ENCODE results near the gene GCNT4. TPM values are rescaled to one million over a fixed set of nuclear protein-coding genes. Genes with fewer than 3 reads are reported as not detected.

The GCNT4 gene
- total and polyA plus RNA-seq, 2 experiments from 2014 or later, result 2.5 to 5.4 TPM

GRCh38 chr5:75021219-75021618 is 31.1 kb downstream of the GCNT4 start:
- H3K9me3 Mint-ChIP-seq, result no peaks in the 10 kb centered on the region
- Histone ChIP-seq H3K4me2 (no peak overlapping the region), H3K36me3 (ENCODE audit: insufficient read depth) (no peaks in the 10 kb centered on the region), H3K79me2 (replicated peaks; ENCODE audit: insufficient read depth) (no peaks in the 10 kb centered on the region), H3K9me2 (ENCODE audit: insufficient read depth) (no peaks in the 10 kb centered on the region), H3K4me1 (ENCODE audit: insufficient read depth) (no peaks in the 10 kb centered on the region; the same call in 1 of the 2 replicates), H3K27me3 (ENCODE audit: insufficient read depth) (no peaks in the 10 kb centered on the region), H3K27ac (ENCODE audit: low read depth) (no peak overlapping the region), H4K20me1 (replicated peaks; ENCODE audit: insufficient read depth) (no peaks in the 10 kb centered on the region), H3F3A (replicated peaks; ENCODE audit: low read depth) (no peaks in the 10 kb centered on the region), H3K4me3 (no peak overlapping the region), H2AFZ (peak overlapping the region; percentile 2; the same call in 1 of the 2 replicates)
- no peak overlapping the region for H3K27ac Mint-ChIP-seq
- H3K4me3 Mint-ChIP-seq, result no peak overlapping the region
- no peaks in the 10 kb centered on the region for H3K27me3 Mint-ChIP-seq (ENCODE audit: insufficient read depth, low read depth, poor library complexity)
- H3K36me3 Mint-ChIP-seq (ENCODE audit: low read depth), result no peaks in the 10 kb centered on the region
- H3K4me1 Mint-ChIP-seq, result peaks cover 20% of the 10 kb centered on the region
- peak; percentile 53 for ATAC-seq
- TF ChIP-seq REST (IDR thresholded peaks at IDR 0.05; ENCODE audit: unreplicated experiment) (no peak), CREB1 (CRISPR knock-in tag; IDR thresholded peaks at IDR 0.05; ENCODE audit: low read depth) (no peak), ZNF331 (CRISPR knock-in tag; IDR thresholded peaks at IDR 0.05; ENCODE audit: low read depth) (no peak), NANOG (IDR thresholded peaks at IDR 0.05; ENCODE audit: borderline replicate concordance) (no peak), JUNB (IDR thresholded peaks at IDR 0.05; ENCODE audit: unreplicated experiment) (no peak), POLR2AphosphoS5 (IDR thresholded peaks at IDR 0.05; ENCODE audit: low read depth) (no peak), EZH2 (IDR thresholded peaks at IDR 0.05; ENCODE audit: low read depth, unreplicated experiment) (no peak)
- TF ChIP-seq, protein P1, sequence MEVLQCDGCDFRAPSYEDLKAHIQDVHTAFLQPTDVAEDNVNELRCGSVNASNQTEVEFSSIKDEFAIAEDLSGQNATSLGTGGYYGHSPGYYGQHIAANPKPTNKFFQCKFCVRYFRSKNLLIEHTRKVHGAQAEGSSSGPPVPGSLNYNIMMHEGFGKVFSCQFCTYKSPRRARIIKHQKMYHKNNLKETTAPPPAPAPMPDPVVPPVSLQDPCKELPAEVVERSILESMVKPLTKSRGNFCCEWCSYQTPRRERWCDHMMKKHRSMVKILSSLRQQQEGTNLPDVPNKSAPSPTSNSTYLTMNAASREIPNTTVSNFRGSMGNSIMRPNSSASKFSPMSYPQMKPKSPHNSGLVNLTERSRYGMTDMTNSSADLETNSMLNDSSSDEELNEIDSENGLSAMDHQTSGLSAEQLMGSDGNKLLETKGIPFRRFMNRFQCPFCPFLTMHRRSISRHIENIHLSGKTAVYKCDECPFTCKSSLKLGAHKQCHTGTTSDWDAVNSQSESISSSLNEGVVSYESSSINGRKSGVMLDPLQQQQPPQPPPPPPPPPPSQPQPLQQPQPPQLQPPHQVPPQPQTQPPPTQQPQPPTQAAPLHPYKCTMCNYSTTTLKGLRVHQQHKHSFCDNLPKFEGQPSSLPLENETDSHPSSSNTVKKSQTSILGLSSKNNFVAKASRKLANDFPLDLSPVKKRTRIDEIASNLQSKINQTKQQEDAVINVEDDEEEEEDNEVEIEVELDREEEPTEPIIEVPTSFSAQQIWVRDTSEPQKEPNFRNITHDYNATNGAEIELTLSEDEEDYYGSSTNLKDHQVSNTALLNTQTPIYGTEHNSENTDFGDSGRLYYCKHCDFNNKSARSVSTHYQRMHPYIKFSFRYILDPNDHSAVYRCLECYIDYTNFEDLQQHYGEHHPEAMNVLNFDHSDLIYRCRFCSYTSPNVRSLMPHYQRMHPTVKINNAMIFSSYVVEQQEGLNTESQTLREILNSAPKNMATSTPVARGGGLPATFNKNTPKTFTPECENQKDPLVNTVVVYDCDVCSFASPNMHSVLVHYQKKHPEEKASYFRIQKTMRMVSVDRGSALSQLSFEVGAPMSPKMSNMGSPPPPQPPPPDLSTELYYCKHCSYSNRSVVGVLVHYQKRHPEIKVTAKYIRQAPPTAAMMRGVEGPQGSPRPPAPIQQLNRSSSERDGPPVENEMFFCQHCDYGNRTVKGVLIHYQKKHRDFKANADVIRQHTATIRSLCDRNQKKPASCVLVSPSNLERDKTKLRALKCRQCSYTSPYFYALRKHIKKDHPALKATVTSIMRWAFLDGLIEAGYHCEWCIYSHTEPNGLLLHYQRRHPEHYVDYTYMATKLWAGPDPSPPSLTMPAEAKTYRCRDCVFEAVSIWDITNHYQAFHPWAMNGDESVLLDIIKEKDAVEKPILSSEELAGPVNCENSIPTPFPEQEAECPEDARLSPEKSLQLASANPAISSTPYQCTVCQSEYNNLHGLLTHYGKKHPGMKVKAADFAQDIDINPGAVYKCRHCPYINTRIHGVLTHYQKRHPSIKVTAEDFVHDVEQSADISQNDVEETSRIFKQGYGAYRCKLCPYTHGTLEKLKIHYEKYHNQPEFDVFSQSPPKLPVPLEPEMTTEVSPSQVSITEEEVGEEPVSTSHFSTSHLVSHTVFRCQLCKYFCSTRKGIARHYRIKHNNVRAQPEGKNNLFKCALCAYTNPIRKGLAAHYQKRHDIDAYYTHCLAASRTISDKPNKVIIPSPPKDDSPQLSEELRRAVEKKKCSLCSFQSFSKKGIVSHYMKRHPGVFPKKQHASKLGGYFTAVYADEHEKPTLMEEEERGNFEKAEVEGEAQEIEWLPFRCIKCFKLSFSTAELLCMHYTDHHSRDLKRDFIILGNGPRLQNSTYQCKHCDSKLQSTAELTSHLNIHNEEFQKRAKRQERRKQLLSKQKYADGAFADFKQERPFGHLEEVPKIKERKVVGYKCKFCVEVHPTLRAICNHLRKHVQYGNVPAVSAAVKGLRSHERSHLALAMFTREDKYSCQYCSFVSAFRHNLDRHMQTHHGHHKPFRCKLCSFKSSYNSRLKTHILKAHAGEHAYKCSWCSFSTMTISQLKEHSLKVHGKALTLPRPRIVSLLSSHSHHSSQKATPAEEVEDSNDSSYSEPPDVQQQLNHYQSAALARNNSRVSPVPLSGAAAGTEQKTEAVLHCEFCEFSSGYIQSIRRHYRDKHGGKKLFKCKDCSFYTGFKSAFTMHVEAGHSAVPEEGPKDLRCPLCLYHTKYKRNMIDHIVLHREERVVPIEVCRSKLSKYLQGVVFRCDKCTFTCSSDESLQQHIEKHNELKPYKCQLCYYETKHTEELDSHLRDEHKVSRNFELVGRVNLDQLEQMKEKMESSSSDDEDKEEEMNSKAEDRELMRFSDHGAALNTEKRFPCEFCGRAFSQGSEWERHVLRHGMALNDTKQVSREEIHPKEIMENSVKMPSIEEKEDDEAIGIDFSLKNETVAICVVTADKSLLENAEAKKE (CRISPR knock-in tag; IDR thresholded peaks at IDR 0.05), result no peak
- TF ChIP-seq, protein P2, sequence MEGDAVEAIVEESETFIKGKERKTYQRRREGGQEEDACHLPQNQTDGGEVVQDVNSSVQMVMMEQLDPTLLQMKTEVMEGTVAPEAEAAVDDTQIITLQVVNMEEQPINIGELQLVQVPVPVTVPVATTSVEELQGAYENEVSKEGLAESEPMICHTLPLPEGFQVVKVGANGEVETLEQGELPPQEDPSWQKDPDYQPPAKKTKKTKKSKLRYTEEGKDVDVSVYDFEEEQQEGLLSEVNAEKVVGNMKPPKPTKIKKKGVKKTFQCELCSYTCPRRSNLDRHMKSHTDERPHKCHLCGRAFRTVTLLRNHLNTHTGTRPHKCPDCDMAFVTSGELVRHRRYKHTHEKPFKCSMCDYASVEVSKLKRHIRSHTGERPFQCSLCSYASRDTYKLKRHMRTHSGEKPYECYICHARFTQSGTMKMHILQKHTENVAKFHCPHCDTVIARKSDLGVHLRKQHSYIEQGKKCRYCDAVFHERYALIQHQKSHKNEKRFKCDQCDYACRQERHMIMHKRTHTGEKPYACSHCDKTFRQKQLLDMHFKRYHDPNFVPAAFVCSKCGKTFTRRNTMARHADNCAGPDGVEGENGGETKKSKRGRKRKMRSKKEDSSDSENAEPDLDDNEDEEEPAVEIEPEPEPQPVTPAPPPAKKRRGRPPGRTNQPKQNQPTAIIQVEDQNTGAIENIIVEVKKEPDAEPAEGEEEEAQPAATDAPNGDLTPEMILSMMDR (conservative IDR thresholded peaks at IDR 0.05; ENCODE audit: low read depth in 2 of 2), result no peak
- no peak for DNase-seq (ENCODE audit: low spot score)

Data from GM23338 (cell line).